DND-41 (cell line): ENCODE data around the gene JPH3.

Experiments used
- CTCF ChIP-seq: IDR thresholded peaks from 2 replicates; pipeline ENCODE4 v1.5.1; 2012; ENCODE audit warnings: borderline replicate concordance, low read length, moderate library complexity, mild to moderate bottlenecking; ENCODE audit not compliant: poor library complexity, severe bottlenecking; ENCODE audit errors: extremely low read depth
- EZH2 ChIP-seq: IDR thresholded peaks from 3 replicates; pipeline ENCODE4 v1.6.1; 2012; ENCODE audit warnings: borderline replicate concordance, low read depth, mild to moderate bottlenecking, moderate library complexity, low read length, inconsistent platforms; ENCODE audit not compliant: severe bottlenecking

DNA sequence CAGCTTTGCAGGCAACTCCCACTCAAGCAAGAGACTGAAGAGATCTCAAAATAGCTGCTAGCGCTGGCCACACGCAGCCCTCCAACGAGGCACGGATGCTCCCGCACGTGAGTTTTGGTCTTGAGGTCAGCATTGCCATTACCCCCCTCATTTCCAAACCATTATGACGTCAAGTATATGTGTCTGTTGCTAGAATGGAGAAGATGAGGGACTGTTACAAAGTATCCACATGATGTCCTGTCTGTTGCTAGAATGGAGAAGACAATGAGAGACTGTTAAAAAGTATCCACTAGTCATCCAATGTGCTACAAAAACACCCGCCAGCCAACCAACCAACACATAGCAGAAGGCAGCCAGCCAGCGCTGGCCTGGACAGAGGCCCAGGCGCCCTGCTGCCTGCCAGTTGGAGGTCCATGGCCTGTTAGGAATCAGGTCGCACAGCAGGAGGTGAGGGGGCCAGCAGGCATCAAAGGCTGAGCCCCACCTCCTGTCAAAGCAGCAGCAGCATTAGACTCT lies 138.7 kb downstream of the JPH3 start:
- no peak for TF ChIP-seq EZH2
- no peak for TF ChIP-seq CTCF
